ENCODE results near the gene ITGA1. TPM values are rescaled to one million over a fixed set of nuclear protein-coding genes. Genes with fewer than 3 reads are reported as not detected.

ITGA1 gene
- total and polyA plus RNA-seq, 4 donors = 24.2 to 187 (median 48.5) TPM

- TF ChIP-seq, protein P1, sequence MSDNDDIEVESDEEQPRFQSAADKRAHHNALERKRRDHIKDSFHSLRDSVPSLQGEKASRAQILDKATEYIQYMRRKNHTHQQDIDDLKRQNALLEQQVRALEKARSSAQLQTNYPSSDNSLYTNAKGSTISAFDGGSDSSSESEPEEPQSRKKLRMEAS (IDR thresholded peaks at IDR 0.05) = no peak
- TF ChIP-seq GABPA (IDR thresholded peaks at IDR 0.05 in 1 of 2, conservative IDR thresholded peaks at IDR 0.05 in 1 of 2) = no peak
- no peak for TF ChIP-seq SP1 (IDR thresholded peaks at IDR 0.05)
- TF ChIP-seq, protein P2, sequence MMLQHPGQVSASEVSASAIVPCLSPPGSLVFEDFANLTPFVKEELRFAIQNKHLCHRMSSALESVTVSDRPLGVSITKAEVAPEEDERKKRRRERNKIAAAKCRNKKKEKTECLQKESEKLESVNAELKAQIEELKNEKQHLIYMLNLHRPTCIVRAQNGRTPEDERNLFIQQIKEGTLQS (IDR thresholded peaks at IDR 0.05) = no peak
- no peak for TF ChIP-seq EGR1 (IDR thresholded peaks at IDR 0.05; ENCODE audit: low read depth in 2 of 2)
- TF ChIP-seq RXRA (IDR thresholded peaks at IDR 0.05) = no peak
- TF ChIP-seq RAD21 (IDR thresholded peaks at IDR 0.05) = no peak
Observed at GRCh38 chr5:52961274-52961681, 173.6 kb downstream of the ITGA1 start (continued).

- Histone ChIP-seq H3K9me3 (ENCODE audit: control insufficient read depth in 4 of 4, low read length in 3 of 4) (no peaks in the 10 kb centered on the region), H3K27me3 (ENCODE audit: control insufficient read depth in 4 of 4, insufficient read depth in 4 of 4, low read length in 3 of 4) (no peaks in the 10 kb centered on the region), H3K36me3 (ENCODE audit: control insufficient read depth in 4 of 4, insufficient read depth in 3 of 4, low read depth in 1 of 4, low read length in 3 of 4) (no peaks in the 10 kb centered on the region), H3K27ac (ENCODE audit: low read depth in 1 of 2, low read length in 2 of 2) (no peak overlapping the region), H3K9ac (ENCODE audit: low read depth in 1 of 2, low read length in 2 of 2) (no peak overlapping the region), H3K4me1 (ENCODE audit: control insufficient read depth in 4 of 4, insufficient read depth in 4 of 4, low read length in 3 of 4) (no peaks in the 10 kb centered on the region), H3K4me3 (ENCODE audit: low read depth in 1 of 3, low read length in 3 of 3) (no peak overlapping the region)
- 97% methylated on average over 1 of the region's 1 CpG for WGBS
- TF ChIP-seq HNF4A (conservative IDR thresholded peaks at IDR 0.05) = no peak
- TF ChIP-seq FOXA1 (IDR thresholded peaks at IDR 0.05) = no peak
- no peak for TF ChIP-seq REST (IDR thresholded peaks at IDR 0.05)
- TF ChIP-seq CTCF (IDR thresholded peaks at IDR 0.05; ENCODE audit: low read depth, low read length, missing input control) = no peak
- no peak for TF ChIP-seq EGR1 (IDR thresholded peaks at IDR 0.05; ENCODE audit: low read depth in 2 of 2)
- TF ChIP-seq TAF1 (conservative IDR thresholded peaks at IDR 0.05) = no peak
- no peak for TF ChIP-seq GABPA (IDR thresholded peaks at IDR 0.05 in 1 of 2, conservative IDR thresholded peaks at IDR 0.05 in 1 of 2)
- no peak for TF ChIP-seq HNF4G (IDR thresholded peaks at IDR 0.05)
- TF ChIP-seq, protein P2 (IDR thresholded peaks at IDR 0.05) = no peak
- no peak for TF ChIP-seq YY1 (IDR thresholded peaks at IDR 0.05)
- TF ChIP-seq NR2F2 (IDR thresholded peaks at IDR 0.05) = no peak
- TF ChIP-seq JUND (IDR thresholded peaks at IDR 0.05) = no peak
- no peak for TF ChIP-seq FOXA2 (IDR thresholded peaks at IDR 0.05)
- no peak for TF ChIP-seq SP1 (IDR thresholded peaks at IDR 0.05)
- no peak for TF ChIP-seq RAD21 (IDR thresholded peaks at IDR 0.05)
- TF ChIP-seq, protein P3, sequence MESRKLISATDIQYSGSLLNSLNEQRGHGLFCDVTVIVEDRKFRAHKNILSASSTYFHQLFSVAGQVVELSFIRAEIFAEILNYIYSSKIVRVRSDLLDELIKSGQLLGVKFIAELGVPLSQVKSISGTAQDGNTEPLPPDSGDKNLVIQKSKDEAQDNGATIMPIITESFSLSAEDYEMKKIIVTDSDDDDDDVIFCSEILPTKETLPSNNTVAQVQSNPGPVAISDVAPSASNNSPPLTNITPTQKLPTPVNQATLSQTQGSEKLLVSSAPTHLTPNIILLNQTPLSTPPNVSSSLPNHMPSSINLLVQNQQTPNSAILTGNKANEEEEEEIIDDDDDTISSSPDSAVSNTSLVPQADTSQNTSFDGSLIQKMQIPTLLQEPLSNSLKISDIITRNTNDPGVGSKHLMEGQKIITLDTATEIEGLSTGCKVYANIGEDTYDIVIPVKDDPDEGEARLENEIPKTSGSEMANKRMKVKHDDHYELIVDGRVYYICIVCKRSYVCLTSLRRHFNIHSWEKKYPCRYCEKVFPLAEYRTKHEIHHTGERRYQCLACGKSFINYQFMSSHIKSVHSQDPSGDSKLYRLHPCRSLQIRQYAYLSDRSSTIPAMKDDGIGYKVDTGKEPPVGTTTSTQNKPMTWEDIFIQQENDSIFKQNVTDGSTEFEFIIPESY (IDR thresholded peaks at IDR 0.05) = no peak
- DNase-seq (ENCODE audit: low spot score) = no peak
Observed at GRCh38 chr5:52963636-52964035, 175.9 kb downstream of the ITGA1 start.

Data from liver (tissue), 9 donors.